NCI-H345 treated with DMSO at 0.1 percent for 48 hours (cell line): Measurements from ENCODE around the gene TET2.

Source experiments
- DNase-seq: peaks from one replicate; lab custom pipeline; 2025; ENCODE audit not compliant: unreplicated experiment; lab: John Stamatoyannopoulos, UW

The TET2 gene

DNA sequence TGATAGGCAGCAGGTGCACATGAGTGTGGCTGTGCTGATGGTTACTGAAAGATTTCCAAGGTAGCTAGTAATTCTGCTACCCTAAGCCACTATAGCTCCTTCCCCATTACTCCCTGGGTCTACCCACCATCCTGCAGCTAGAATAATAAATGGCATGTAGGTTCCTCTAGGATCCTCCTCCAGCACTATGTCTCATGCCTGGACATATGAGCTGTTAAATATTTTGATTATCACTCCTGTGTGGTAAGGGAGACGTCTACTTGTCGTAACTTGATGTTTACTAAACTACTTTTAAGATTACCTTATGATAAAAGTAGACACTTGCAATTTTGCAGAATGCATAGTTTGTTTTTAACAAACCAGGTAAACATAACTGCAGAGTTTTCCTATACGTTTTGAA is 35.5 kb downstream of the TET2 start:
- DNase-seq: no peak

GRCh38 chr4:105184316-105184980 is 37.8 kb downstream of the TET2 start:
- DNase-seq: no peak

DNA sequence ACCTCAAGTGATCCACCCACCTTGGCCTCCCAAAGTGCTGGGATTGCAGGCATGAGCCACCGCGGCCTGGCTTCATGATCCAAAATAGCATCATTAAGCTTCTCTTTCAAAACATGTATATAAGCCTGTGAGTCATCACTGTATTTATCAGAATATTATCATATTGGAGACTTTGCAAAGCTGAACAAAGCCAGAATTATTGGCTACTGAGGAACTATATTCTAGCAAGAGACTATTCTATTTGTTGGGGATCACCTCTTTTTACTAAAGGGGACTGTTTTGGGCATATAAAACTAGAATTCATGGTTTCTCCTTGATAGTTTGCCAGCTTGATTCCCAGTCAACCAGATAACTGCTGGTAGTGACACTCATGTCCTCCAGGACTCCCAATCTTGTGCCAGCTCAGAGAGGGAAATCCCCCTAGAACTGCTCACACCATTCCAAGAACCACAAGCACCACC is 40.1 kb downstream of the TET2 start:
- DNase-seq: no peak

DNA sequence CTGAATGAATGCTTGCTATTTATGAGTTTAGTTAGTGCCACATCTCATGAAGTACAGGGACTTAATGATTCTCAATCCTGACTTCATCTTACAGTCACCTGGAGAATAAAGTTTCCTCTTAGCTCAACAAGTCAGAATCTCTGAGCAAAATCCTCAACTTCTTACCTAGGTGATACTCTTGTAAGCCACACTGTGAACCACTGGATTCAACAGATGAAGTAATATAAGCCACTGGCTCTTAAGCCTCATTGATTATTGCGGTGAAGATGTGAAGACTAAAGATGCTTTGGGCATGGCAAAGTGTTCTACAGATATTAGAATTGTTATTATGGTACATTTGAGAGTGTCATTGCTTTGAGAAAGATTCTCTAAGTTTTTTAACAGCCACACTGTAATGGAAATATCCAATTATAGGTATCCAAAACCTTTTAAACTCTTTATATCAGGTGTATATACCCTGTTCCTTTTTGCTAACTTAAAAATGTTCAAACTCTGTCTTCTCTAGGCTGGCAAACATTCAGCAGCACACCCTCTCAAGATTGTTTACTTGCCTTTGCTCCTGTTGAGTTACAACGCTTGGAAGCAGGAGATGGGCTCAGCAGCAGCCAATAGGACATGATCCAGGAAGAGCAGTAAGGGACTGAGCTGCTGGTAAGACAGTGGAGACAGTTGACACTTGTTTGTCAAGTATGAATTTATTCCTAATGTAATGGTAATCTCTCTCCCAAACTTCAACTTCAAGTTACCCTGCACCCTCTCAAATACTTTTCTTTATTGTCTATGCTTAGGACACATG is 43.4 kb downstream of the TET2 start:
- DNase-seq: no peak

GRCh38 chr4:105191621-105192210 is 45.0 kb downstream of the TET2 start:
- DNase-seq: no peak

- no peak for DNase-seq
These were observed 45.8 kb downstream of the TET2 start for GRCh38 chr4:105192474-105192873.

DNA sequence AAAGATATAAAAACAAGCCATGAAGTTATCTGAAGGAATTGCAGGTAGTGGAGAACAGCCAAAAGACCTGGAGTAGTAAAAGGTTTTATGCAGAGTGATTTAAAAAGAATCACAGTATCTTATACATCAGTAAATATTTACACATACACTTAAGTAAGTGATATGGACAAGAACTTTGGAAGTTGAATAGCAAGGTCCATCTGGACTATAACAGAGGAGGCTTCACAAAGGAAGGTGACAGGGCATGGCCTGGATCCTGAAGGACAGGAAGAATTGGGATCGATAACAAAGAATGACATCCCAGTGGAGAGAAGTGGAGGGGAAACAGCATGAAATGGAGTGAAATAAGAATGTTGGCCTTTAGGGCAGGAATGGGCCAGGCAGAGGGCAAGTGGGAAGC is 46.2 kb downstream of the TET2 start:
- DNase-seq: no peak

- DNase-seq: no peak
These were observed 46.9 kb downstream of the TET2 start for GRCh38 chr4:105193536-105193935.

DNA sequence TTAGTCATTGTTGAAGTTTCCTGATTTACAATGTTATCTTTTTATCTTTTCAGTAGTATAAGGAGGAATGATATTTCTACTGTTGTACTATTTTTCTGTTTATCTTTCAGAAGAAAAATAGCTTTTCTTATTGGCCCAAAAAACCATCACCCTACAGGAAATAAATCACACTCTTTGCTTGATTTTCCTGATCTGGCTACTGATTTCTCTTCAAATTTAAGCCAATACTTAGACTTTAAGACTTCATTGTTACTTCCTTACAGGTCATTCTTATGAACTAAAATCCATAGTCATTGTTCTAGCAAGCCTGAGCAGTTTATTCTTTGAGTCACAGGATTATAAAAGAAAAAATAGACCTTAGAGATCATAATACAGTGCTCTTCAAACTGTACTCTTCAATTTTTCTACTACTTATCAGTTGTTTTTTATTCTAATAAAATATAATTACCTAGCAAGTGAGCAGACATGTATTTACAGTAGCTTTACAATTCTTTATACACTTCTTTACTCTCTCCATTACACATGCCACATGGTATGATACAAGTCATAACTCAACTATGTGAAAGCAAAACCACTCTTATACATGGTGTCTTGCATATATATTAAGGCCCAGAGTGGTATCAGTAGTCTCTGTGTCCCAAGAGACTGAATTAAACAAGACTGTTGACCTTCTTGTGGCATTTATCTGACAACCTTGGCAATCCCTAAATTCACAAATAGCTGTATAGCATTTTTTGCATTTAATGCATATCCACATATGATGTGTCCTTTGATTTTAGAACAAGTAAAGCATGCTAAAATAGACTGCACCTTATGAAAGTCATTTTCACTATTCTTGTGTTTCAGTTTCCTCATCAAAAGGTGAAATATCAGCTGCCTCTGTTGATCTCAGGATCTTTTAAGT is 47.9 kb downstream of the TET2 start:
- no peak for DNase-seq

DNA sequence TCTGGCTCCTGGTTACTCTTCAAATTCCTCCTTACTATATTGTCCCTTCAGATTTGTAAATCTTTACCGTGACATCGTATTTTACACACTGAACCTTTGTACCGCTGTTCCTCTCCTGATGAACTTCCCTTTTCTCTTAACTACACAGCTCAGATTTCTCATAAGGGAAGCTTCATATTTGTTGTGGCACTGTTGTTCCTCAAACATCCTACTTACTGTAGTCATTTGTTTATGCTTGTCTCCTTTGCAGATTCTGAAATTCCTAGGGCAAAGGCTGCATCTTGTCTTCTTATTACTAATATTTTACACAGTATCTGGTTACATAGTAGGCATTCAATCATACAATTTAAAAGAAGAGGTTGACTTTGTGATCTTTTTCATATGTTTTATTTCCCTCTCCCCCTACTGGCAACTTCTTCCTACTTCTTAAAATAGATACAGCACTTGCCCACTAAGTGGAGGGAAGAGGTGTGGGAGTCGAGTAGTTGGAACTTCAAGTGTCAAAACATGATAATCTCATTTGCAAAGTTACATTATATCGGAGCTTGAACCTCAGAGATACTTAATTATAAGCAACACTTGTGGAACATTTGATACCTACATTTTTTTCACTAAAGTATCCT is 50.0 kb downstream of the TET2 start:
- DNase-seq: no peak

DNA sequence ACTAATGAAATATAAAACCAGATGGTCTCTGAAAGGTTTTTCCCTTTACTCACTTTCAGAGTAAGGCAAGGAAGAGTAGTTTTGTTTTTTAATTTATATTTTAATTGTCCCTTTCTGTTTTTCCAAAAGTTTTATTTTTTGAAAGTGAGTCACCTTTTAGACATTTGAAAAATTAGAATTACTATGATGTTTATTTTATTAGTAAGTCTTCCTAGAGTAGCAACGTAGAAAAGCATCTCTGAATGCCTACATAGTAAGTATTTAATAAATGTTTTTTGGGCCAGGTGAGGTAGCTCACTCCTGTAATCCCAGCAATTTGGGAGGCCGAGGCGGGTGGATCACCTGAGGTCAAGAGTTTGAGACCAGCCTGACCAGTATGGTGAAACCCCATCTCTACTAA is 51.1 kb downstream of the TET2 start:
- DNase-seq: no peak

- DNase-seq: no peak
These were observed 51.9 kb downstream of the TET2 start for GRCh38 chr4:105198541-105198940.

GRCh38 chr4:105206214-105206613 is 59.5 kb downstream of the TET2 start:
- DNase-seq: no peak

- DNase-seq: no peak
These were observed 60.7 kb downstream of the TET2 start for GRCh38 chr4:105207386-105207785.

DNA sequence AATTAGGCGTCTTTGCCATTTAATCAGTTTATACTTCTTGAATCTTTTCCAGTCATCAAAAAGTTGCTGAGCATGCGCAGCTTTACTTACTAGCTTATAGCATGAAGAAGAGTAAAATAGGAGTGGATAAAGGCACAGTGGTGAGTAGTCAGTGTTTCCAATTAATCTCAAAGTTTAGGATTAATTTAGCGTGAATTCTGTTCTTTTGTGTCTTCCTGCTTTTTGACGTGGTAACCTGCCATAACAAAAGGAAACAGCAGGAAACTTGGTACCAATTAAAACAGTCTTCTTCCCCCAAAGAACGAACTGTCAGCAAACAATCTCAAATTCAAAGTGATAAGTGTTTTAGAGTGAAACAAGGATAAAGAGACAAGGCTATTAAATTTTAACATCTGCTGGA is 61.9 kb downstream of the TET2 start:
- DNase-seq: no peak

DNA sequence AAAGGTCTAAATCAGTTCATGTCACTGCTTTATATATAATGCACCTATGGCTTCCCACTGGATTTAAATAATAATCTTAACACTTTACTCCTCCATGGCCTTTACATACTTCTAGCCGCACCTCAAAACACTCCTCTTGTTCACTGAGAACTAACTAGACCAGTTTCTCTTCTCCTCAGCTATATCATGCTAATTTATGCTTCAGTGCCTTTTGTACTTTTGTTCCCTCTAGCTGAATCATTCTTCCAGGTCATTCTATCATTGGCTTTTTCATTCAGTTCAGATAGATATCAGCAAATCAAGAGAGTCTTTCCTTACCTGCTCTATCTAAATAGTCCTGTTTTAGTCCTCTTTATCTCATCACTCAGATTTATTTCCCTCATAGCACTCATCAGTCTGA is 64.2 kb downstream of the TET2 start:
- no peak for DNase-seq

- no peak for DNase-seq
These were observed 69.1 kb downstream of the TET2 start for GRCh38 chr4:105215609-105216313.

- no peak for DNase-seq
These were observed 78.8 kb downstream of the TET2 start for GRCh38 chr4:105225500-105225899.

GRCh38 chr4:105227054-105227453 is 80.4 kb downstream of the TET2 start:
- DNase-seq: no peak

- DNase-seq: no peak
These were observed 83.6 kb downstream of the TET2 start for GRCh38 chr4:105230287-105230686.
